ENCODE data around the gene PANX1.
A peak's percentile ranks its signal among the peaks of the same experiment; 100 is the strongest.

The PANX1 gene

GRCh38 chr11:94103471-94103870 lies 25.2 kb upstream of the PANX1 start:
- no peak for TF ChIP-seq CTCF (conservative IDR thresholded peaks at IDR 0.05)
- TF ChIP-seq ZFX (IDR thresholded peaks at IDR 0.05): no peak
- no peak overlapping the region for H3K27ac ChIP-seq

GRCh38 chr11:94104734-94105133 lies 23.9 kb upstream of the PANX1 start:
- no peak overlapping the region for H3K27ac ChIP-seq
- TF ChIP-seq CTCF (conservative IDR thresholded peaks at IDR 0.05) (no peak), ZFX (IDR thresholded peaks at IDR 0.05) (no peak)

GRCh38 chr11:94106716-94107115 lies 21.9 kb upstream of the PANX1 start:
- TF ChIP-seq CTCF (conservative IDR thresholded peaks at IDR 0.05) (no peak), ZFX (IDR thresholded peaks at IDR 0.05) (no peak)
- H3K27ac ChIP-seq: no peak overlapping the region

GRCh38 chr11:94107363-94107762 lies 21.3 kb upstream of the PANX1 start:
- H3K27ac ChIP-seq: no peak overlapping the region
- TF ChIP-seq ZFX (IDR thresholded peaks at IDR 0.05) (no peak), CTCF (conservative IDR thresholded peaks at IDR 0.05) (peak; percentile 16)

- no peak for TF ChIP-seq ZFX (IDR thresholded peaks at IDR 0.05)
- TF ChIP-seq CTCF (conservative IDR thresholded peaks at IDR 0.05): no peak
- no peak overlapping the region for H3K27ac ChIP-seq
Measured at GRCh38 chr11:94111241-94111640, 17.4 kb upstream of the PANX1 start.

- no peak for TF ChIP-seq CTCF (conservative IDR thresholded peaks at IDR 0.05)
- no peak for TF ChIP-seq ZFX (IDR thresholded peaks at IDR 0.05)
- H3K27ac ChIP-seq: no peak overlapping the region
Measured at GRCh38 chr11:94111660-94112059, 17.0 kb upstream of the PANX1 start.

GRCh38 chr11:94112206-94112953 lies 16.3 kb upstream of the PANX1 start:
- no peak overlapping the region for H3K27ac ChIP-seq
- TF ChIP-seq CTCF (conservative IDR thresholded peaks at IDR 0.05) (no peak), ZFX (IDR thresholded peaks at IDR 0.05) (no peak)
